GM21619 (cell line): ENCODE measurements around the gene SH3BP5.

Experiments
- ATAC-seq: cut with Tn5 transposase; IDR thresholded peaks from one replicate; pipeline ENCODE4 v1.9.1; 2021; ENCODE audit not compliant: unreplicated experiment

The SH3BP5 gene

DNA sequence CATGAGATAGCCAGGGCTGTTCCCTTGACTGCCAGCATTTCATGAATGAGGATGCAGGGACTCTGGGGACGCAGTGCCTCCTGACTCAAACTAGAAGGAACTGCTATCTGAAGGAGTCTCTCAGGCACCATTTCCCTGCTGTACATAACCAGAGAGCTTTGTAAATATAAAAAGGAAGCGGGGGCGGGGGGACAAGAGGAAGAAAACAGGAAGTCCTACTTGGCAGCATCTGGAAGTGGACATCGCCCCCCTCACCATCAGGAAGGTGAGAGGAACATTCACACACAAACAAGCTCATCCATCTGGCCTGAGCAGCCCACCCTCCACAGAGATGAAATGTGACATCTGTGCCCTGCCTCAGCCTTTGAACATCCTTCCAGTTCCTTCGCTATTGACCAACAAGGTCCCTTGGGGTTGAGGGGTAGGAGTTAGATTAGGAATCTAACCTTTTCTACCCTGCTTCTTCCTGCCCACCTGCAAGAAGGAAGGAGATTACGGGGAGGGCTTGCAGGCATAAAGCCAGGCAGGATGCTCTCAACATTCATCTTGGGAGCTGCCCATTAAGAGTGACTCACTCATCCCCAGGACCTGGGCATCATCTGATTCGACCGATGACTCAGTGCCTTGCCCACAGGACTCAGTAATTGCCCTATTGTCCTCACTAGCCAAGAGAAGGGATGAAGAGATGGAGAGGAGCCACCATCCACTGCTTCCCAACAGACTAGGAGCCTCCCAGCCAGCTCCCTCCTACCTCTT, 31.9 kb downstream of the SH3BP5 start:
- ATAC-seq: no peak

DNA sequence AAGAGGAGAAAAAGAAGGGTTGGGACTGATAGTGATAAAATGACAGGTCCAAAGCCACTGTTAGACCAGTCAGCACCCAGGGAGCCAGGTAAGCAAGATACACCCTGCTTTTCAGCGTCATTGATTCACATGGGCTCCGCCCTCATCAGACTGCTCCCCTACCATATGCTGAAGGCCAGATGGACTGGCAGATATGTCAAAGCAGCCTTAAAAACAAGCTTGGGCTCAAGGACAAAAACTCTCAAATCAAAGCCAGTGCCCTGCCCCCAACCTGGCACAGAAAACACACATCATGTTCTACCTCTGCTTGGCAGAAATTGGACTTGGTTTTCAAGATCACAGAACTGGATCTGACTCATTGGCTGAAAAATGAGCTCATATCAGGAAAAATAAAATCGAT, 33.4 kb downstream of the SH3BP5 start:
- no peak for ATAC-seq

DNA sequence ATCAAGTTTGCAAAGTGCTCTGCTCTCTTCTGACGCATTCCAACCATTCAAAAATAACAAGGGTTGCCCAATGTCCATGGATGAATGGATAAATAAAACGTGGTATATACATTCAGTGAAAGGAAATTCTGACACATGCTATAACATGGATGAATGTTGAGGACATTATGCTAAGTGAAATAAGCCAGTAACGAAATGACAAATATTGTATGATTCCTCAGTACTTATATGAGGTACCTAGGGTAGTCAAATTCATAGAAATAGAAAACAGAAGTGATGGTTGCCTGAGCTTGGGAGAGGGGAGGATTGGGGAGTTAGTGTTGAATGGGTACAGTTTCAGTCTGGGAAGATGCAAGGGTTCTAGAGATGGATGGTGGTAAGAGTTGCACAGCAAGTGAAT, 33.9 kb downstream of the SH3BP5 start:
- no peak for ATAC-seq

DNA sequence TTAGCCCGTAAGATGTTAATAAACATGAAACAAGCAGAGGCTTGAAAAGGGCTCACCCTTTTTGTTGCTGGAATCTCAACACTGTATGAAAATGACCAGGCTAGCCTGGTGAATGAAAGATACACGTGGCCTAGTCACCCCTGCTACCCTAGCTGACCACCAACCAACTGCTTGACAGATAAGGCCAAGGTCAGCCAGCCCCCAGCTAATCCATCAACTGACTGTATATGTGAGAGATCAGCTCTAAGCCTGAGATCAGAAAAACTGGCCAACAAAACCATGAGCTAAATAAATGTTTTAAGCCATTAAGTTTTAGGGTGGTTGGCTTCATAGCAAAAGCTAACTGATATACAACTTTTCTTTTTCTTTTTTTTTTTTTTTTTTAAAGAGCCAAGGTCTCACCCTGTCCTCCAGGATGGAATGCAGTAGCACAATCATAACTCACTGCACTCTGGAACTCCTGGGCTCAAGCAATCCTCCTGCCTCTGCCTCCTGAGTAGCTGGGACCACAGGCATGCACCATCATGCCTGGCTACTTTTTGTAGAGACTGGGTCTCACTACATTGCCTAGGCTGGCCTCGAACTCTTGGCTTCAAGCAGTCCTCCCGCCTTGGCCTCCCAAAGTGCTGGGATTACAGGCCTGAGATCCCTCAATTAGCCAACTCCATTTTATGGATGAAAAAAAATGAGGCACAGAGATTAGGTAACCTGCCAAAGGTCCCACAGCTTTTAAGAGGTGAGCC, 34.6 kb downstream of the SH3BP5 start:
- ATAC-seq: no peak

DNA sequence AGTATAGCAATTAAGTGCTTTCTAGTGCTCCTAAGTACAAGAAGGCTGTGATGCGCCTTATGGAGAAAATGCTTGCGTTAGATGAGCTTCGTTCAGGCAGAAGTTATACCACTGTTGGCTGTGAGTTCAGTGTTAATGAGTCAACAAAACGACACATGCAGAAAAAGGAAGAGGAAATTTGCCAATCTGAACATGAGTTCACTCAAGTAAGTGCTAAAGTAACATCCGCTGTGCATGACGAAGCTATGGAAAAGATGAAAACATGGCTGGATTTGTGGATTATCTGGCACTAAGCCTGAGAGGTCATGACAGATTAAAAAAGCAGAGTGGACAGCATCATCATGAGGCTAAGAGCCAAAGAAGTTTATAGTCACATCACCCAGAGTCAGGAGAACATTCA, 36.9 kb downstream of the SH3BP5 start:
- ATAC-seq: no peak

DNA sequence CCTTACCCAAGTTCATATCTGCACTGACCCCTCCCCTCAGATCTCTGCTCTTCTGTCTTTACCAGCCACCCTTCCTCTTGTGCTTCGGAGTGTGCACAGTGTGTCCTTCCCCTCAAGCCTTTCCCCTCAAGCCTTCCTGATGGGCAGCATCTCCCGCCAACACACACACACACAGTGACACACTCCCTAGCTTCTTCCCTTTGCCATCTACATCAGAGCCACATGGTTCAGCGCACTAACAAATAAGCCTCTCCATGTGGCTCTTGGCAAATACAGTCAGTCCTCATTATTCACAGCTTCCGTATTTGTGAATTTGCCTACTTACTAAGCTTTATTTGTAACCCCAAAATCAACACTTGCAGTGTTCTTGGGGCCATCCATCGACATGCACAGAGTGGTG, 37.5 kb downstream of the SH3BP5 start:
- no peak for ATAC-seq

DNA sequence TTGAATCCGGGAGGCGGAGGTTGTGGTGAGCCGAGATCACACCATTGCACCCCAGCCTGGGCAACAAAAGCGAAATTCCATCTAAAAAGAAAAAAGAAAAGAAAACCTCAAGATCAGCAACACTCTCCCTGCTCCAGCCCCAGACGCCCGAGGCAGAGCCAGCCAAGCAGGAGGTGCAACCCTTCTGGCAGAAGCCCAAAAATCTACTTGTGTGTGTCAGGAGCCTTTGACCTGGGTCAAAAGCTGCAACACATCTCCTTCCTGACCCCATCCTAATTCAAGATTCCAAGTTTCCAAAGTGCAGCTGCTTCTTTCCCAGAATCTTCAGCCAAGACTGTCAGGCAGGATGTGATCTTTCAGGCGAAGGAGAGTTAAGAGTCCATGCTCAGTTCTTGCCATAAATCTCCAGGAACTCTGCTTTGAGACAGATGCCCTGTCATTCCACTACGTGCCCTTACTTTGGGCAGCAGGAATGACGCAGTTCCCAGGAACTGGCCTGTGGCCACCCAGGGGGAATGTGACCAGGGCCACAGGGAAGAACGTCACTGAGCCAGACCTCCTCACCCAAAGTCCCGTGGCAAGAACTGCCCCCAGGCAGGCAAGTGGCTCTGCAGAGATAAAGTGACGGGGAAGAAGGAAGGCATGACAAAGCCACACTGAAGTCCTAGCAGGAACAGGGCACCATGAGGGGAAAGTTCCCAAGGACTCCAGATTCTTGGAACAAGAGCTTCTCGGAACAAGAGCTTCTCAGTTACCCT, 39.4 kb downstream of the SH3BP5 start:
- no peak for ATAC-seq

DNA sequence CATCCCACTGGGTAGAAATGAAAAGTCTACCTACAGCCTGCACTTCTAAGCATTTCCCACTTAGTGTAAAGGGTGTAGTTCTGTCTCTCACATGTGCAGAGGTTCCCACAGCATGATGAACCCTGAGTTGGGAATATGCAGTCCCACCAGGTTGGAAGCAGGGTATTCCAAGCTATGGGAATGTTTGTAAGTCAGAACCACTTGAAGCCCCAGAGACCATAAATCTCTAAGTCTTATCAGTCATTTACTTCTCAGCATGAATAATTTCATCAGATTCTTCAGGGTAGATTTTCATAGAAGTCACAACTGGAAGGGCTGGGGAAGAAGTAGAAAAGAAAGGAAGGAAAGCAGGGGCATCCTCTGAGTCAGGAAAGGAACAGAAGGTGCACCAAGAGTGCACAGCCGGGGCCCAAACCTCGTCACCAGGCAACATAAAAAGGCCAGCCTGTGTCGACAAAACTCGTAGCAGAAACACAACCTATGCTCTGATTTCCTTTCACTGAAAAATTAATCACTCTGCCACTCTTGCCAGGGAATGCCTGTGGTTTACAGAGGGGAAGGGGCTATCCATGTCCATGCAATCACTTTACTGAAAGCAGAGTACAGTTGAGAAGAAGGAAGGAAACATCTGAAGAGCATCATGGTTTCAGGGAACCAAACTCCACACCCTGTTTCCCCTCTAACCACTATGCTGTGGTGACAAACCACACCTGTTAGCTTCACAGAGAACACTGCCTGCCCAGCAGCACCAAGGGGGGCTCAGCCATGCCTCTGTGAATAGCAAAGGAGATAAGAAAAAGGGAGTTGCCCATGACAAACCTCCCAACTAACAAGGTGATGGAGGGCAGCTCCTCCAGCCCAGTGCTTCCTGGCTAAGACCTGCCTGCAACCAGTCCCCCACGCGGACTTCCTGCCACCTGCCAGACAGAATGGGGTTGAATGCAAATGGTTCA, 40.5 kb downstream of the SH3BP5 start:
- ATAC-seq: peak; percentile 90

DNA sequence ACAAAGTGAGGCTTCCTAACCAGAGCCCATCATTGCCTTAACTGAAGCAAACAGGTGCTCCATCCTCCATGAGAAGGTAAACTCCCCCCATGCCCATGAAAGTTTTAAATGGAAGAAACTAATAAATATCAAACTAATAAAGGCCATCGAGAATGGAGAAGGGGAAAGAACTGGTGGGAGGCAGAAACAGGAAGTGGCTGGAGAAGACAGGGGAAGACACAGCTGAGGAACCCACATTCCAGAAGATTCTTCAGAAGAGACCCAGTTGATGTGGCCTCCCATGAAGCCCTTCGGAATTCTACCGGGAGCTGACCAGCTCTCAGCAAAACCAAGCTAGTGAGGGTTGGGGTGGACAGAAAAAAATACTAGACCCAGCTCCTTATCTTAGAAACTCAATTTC, 41.6 kb downstream of the SH3BP5 start:
- ATAC-seq: no peak

DNA sequence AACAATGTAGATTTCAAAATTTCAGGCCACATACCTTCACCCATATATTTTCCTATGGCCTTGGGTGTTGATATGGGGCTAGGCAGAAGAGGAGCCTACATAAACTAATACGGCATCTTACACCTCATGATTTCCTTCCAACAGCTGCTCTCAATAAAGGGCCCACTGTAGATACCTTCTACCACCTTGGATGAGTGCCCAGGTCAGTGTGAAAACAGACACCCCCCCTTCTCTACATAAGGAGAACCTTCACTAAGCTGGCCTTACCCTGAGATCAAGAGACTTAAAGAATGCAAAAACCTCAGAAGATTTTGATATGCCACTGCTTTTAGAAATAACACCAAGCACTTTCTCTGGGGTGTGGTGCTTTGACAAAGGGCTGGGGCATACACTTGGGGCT, 42.7 kb downstream of the SH3BP5 start:
- ATAC-seq: no peak

DNA sequence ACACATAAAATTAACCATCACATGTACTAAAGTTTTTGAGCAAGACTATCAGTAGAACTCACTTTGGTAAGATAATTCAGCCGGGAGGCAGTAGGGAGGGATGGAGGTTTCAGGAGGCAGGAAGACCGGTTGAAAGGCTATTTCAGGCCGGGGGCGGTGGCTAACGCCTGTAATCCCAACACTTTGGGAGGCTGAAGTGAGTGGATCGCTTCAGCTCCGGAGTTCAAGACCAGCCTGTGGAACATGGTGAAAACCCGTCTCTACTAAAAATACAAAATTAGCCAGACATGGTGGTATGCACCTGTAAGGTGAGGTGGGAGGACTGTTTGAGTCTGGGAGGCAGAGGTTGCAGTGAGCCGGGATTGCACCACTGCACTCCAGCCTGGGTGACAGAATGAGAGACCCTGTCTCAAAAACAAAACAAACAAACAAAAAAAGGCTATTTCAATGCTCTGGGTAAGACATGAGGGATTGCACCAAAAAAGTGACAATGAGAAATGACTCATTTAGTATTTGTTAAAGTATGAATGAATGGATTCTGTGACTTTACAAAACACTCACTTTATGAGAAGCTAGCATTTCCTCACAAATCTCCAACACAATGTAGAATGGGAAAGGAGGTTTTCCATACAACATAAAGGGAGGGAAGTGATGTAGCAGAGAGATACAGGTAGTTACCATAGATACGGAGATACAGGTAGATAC, 43.9 kb downstream of the SH3BP5 start:
- no peak for ATAC-seq

DNA sequence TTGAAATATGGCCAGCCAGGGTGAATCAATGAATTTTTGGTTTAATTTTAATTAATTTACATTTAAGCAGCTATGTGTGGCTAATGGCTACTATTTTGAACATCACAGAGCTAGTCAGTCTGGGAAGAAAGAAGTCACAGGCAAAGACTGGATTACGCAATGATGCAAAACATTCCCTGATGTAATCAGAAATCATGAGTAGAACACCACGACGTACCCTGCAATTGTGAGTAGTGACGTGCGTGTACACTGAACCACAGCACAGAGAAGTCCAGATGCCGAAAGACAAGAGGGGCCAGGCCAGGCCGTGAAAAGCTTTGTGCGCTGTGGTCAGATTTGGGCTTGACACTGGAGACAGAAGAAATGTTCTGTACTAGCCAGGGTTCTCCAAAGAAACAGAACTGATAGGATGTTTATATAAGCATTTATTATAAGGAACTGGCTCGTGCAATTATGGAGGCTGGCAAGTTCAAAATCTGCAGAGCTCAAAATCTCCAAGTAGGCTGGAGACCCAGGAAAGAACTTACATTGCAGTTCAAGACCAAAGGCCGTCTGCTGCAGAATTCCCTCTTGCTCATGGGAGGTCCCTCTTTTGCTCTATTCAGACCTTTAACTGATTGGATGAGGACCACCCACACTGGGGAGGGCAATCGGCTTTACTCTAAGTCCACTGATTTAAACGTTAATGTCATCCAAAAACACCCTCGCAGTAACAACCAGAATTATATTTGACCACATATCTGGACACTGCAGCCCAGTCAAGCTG, 44.6 kb downstream of the SH3BP5 start:
- no peak for ATAC-seq

DNA sequence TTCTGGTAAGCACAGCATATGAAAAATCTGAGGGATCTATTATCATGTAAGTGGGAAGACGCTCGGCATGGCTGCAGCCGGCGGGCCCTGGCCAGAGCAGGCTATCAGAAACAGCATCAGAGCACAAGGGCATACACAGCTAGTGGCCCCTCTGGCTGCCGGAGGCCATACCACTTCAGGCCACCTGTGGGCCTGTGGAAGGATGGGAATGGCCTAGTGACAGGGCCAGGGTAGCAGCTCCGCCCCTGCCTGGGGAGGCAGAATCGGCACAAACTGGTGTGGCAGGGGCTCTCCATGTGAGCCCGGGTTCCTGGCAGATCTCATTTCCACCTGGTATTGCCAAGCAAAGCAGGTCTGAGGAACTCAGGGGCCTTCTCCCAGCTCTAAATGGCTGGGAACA, 46.4 kb downstream of the SH3BP5 start:
- no peak for ATAC-seq

DNA sequence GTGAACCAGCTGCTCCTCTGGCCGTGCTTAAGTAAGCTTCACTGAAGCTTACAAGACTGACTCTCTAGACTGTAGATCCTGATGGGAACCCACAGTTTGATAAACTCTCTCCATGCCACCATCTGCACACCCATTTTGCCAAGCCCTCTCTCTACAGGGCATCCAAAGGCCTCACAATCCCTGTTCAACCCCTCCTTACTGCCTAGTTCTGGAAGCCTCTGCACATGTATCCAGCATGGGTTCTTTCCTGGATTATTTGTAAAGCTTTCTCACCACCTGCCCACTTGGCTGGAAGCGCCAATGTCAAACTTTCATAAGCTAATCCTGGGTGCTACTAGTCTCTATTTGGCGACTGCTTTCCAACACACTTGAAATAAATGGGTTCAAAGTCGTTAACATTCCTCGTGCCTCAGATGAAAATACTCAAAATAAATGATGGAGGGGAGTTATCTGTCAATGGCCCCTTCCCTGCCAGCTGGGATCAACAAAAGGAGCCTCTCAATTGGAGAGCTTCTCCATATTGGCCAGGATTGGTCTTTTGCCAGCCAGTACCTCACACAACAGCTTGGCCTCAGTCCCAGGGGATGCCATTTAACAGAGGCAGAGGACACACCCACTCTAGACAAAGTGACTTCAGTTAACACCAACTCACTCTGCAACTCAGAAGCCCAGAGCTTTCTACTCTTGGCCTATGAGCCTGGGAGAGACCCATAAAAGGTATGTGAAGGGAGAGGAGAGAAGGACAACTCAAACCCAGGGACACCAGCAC, 48.1 kb downstream of the SH3BP5 start:
- ATAC-seq: no peak

DNA sequence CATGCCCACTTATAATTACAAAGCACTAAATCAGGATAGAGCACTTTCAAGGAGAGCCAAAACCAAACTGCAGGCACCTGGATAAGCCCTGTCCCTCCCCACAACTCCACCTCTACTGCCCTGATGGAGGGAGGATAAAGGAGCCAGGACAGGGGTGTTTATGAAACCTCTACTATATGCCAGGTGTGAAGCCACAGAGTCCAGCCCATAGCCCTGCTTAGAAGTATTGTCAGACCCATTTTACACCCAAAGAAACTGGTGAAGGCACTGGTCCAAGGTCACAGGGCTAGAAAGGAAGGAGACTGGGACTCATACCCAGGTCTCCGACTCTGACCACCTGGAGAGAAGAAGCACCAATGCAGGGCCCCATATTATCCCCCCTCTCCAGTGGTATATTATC, 48.7 kb downstream of the SH3BP5 start:
- no peak for ATAC-seq

DNA sequence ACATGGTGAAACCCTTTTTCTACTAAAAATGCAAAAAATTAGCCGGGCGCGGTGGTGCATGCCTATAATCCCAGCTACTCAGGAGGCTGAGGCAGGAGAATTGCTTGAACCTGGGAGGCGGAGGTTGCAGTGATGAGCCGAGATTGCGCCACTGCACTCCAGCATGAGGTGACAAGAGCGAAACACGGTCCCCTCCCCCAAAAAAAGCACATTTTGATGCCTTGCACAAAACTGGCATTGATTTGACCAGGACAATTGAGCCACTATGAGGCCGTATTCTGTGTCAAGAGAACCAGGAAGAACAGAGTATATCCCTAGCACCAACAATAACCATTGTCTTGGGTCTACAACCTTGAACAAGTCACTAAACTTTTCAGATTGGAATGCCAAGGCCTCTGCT, 50.6 kb downstream of the SH3BP5 start:
- ATAC-seq: no peak

DNA sequence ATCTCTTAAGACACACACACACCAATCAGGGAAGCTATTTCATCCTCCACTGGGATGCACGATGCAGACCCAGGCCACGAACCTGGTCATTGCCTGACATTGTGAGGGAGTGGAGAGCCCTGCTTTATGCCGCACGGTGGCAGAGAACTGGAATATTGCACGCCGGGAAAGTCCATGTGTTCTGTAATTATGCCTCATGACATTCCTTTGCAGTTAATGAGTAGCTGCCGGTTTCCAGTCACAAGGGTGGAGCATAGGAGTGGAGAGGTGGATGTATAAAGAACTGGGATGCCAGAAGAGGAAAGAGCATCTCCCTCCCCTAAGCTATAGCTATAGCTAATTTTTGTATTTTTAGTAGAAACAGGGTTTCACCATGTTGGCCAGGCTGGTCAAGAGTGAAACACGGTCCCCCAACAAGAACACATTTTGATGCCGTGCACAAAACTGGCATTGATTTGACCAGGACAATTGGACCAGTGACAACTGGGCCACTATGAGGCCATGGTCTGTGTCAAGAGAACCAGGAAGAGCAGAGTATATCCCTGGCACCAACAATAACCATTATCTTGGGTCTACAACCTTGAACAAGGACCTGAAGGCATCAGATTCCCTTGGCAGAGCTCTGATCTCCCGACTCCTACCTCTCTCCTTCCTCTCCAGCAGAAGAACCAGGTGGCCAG, 51.4 kb downstream of the SH3BP5 start:
- no peak for ATAC-seq
